K562 (cell line): Measurements from ENCODE around the gene WDR47. TPM values are rescaled to one million over a fixed set of nuclear protein-coding genes. Genes with fewer than 3 reads are reported as not detected.
A peak's percentile ranks its signal among the peaks of the same experiment; 100 is the strongest.

Source experiments
- ATAC-seq: fragments of 200-7000 bp; cut with Tn5 transposase; 3 replicates; pipeline ENCODE4 v1.9.1; 2020; ENCODE audit warnings: moderate library complexity
- BruUV-seq: library from RNA; stranded (reverse); fragments of 400-500 nt; replicated peaks from 2 replicates; lab custom pipeline; 2021; lab: Mats Ljungman, UMichigan
- CTCF ChIA-PET: fragments of 300-600 bp; formaldehyde crosslinking; extraction: SDS; loops from one replicate; lab custom pipeline; 2021; ENCODE audit warnings: low intra/inter-chr PET ratio; lab: Yijun Ruan, JAX
- POLR2A ChIA-PET: fragments of 300-600, 350-650 bp; sonication (Branson Sonifier 250); formaldehyde crosslinking; extraction: SDS; loops from one replicate; lab custom pipeline; 2021; ENCODE audit warnings: antibody characterized with exemption, inconsistent platforms; lab: Yijun Ruan, JAX
- DNase-seq, 4 experiments: peaks; one replicate each; pipeline versions ENCODE4 v3.0.0 to v3.0.0-alpha.2; 2011 to 2018; ENCODE audit warnings: low spot score in 3 of 4, mixed read lengths in 3 of 4; ENCODE audit errors: extremely low read depth in 1 of 4
- FAIRE-seq: peaks from 2 replicates; lab custom pipeline; 2011; peaks lifted over from hg19 to GRCh38; lab: Jason Lieb, UNC
- H2AFZ ChIP-seq: 2 replicates; pipeline ENCODE4 v1.6.0; 2011; ENCODE audit warnings: low read depth, low read length, control low read depth, inconsistent platforms
- H3K27ac ChIP-seq: fragments of 200-600 bp; 3 replicates; pipeline ENCODE4 v1.8.0; 2011; ENCODE audit warnings: low read depth, mild to moderate bottlenecking, control low read depth, inconsistent platforms, low read length, moderate library complexity, mixed read lengths; ENCODE audit errors: extremely low read depth
- H3K27me3 ChIP-seq, 2 experiments: fragments of 300-600 bp in 1 of 2; 2 replicates in 1 of 2; 3 replicates in 1 of 2; pipeline versions ENCODE4 v1.6.0 to v1.8.0; 2011; ENCODE audit warnings: inconsistent platforms in 2 of 2, low read length in 2 of 2, mild to moderate bottlenecking in 1 of 2, mixed read lengths in 1 of 2, moderate library complexity in 1 of 2; ENCODE audit not compliant: control insufficient read depth in 2 of 2, insufficient read depth in 2 of 2
- H3K36me3 ChIP-seq: fragments of 300-600 bp; 3 replicates; pipeline ENCODE4 v1.8.0; 2011; ENCODE audit warnings: mild to moderate bottlenecking, low read length, inconsistent platforms; ENCODE audit not compliant: control insufficient read depth, insufficient read depth
- H3K4me1 ChIP-seq, 2 experiments: fragments of 200-600 bp in 1 of 2; replicated peaks in 1 of 2; 2 replicates in 1 of 2; 3 replicates in 1 of 2; pipeline versions ENCODE4 v1.5.1 to v1.8.0; 2011; ENCODE audit warnings: inconsistent platforms in 2 of 2, low read length in 2 of 2, mild to moderate bottlenecking in 1 of 2, mixed read lengths in 1 of 2, moderate library complexity in 1 of 2; ENCODE audit not compliant: control insufficient read depth in 2 of 2, insufficient read depth in 2 of 2
- H3K4me2 ChIP-seq: 2 replicates; pipeline ENCODE4 v1.6.1; 2011; ENCODE audit warnings: low read length, control low read depth, inconsistent platforms, mixed read lengths; ENCODE audit not compliant: insufficient read depth
- H3K4me3 ChIP-seq: fragments of 200-600 bp; sonication (generic), shearing (Covaris generic); 2 replicates; pipeline ENCODE4 v1.5.1; 2016; ENCODE audit warnings: control low read depth, inconsistent platforms
- H3K79me2 ChIP-seq: fragments of 200-600 bp; 3 replicates; pipeline ENCODE4 v1.8.0; 2011; ENCODE audit warnings: low read length, inconsistent platforms; ENCODE audit not compliant: control insufficient read depth, insufficient read depth
- H3K9ac ChIP-seq, 2 experiments: 2 replicates each; pipeline versions ENCODE4 v1.6.0 to v1.6.1; 2011; ENCODE audit warnings: low read depth in 2 of 2, low read length in 2 of 2, control low read depth in 1 of 2, inconsistent platforms in 1 of 2, mild to moderate bottlenecking in 1 of 2, mixed read lengths in 1 of 2; ENCODE audit not compliant: insufficient read depth in 1 of 2
- H3K9me1 ChIP-seq: one replicate; pipeline ENCODE4 v1.6.0; 2011; ENCODE audit warnings: inconsistent platforms, mild to moderate bottlenecking, low read length, moderate library complexity; ENCODE audit not compliant: control insufficient read depth, insufficient read depth
- H3K9me3 ChIP-seq: replicated peaks from 2 replicates; pipeline ENCODE4 v1.5.1; 2011; ENCODE audit warnings: low read depth, low read length, inconsistent platforms; ENCODE audit not compliant: control insufficient read depth, insufficient read depth
- H4K20me1 ChIP-seq: replicated peaks from 2 replicates; pipeline ENCODE4 v1.6.1; 2011; ENCODE audit warnings: low read length, inconsistent platforms, mixed read lengths; ENCODE audit not compliant: control insufficient read depth, insufficient read depth
- BACH1 ChIP-seq: fragments of 200-800 bp; sonication (Bioruptor generic); IDR thresholded peaks from 2 replicates; pipeline ENCODE4 v1.6.1; 2016; ENCODE audit warnings: missing genetic modification characterization, missing compliant biosample characterization
- CEBPB ChIP-seq: fragments of 450-650 bp; IDR thresholded peaks from 2 replicates; pipeline ENCODE4 v1.6.1; 2016; ENCODE audit warnings: missing genetic modification characterization, missing compliant biosample characterization
- GABPA ChIP-seq: fragments of 200-800 bp; sonication (Bioruptor generic); conservative IDR thresholded peaks from 2 replicates; pipeline ENCODE4 v1.6.1; 2016; ENCODE audit warnings: low read depth, missing genetic modification characterization, missing compliant biosample characterization
- HDAC1 ChIP-seq, 2 experiments: fragments of 450-650 bp; IDR thresholded peaks; 2 replicates each; pipeline ENCODE4 v1.6.1; 2016 to 2017; ENCODE audit warnings: inconsistent platforms in 1 of 2, mild to moderate bottlenecking in 1 of 2, moderate library complexity in 1 of 2
- NCOA2 ChIP-seq, 2 experiments: fragments of 450-650 bp; IDR thresholded peaks; 2 replicates each; pipeline ENCODE4 v1.6.1; 2018; ENCODE audit warnings: mild to moderate bottlenecking in 2 of 2, moderate library complexity in 1 of 2; ENCODE audit not compliant: partially characterized antibody in 2 of 2
- RAD21 ChIP-seq, 2 experiments: fragments of 250-450 bp in 1 of 2; fragments of 450-650 bp in 1 of 2; sonication (Bioruptor Pico) in 1 of 2; formaldehyde crosslinking in 1 of 2; IDR thresholded peaks in 1 of 2; conservative IDR thresholded peaks in 1 of 2; 2 replicates each; pipeline versions ENCODE4 v1.4.0 to v1.8.0; 2020 to 2022; ENCODE audit warnings: mild to moderate bottlenecking in 2 of 2, moderate library complexity in 1 of 2
- SMARCA5 ChIP-seq: fragments of 450-650 bp; IDR thresholded peaks from 2 replicates; pipeline ENCODE4 v1.6.1; 2016
- SMARCE1 ChIP-seq: fragments of 450-650 bp; IDR thresholded peaks from 2 replicates; pipeline ENCODE4 v1.7.1; 2016; ENCODE audit warnings: mild to moderate bottlenecking
- SP1 ChIP-seq: sonication (generic); formaldehyde crosslinking; IDR thresholded peaks from 2 replicates; pipeline ENCODE4 v1.8.1; 2022; ENCODE audit warnings: mild to moderate bottlenecking, missing genetic modification reagents
- TAF1 ChIP-seq: IDR thresholded peaks from 2 replicates; pipeline ENCODE4 v1.6.1; 2011; ENCODE audit warnings: mild to moderate bottlenecking, low read length, moderate library complexity; ENCODE audit not compliant: insufficient read depth, control insufficient read depth, severe bottlenecking; ENCODE audit errors: extremely low read depth
- ZFX ChIP-seq: sonication (generic); formaldehyde crosslinking; IDR thresholded peaks from 2 replicates; pipeline ENCODE4 v1.8.0; 2022; ENCODE audit warnings: mild to moderate bottlenecking, missing genetic modification reagents, moderate library complexity
- ZNF175 ChIP-seq: fragments of 200-800 bp; sonication (Bioruptor generic); IDR thresholded peaks from 2 replicates; pipeline ENCODE4 v1.6.1; 2016; ENCODE audit warnings: low read depth, mild to moderate bottlenecking, missing genetic modification characterization, missing compliant biosample characterization
- ZNF316 ChIP-seq: fragments of 450-650 bp; IDR thresholded peaks from 2 replicates; pipeline ENCODE4 v1.6.1; 2016
- WGBS: fragments of 100-300 bp; shearing (Covaris generic); methylation state at CpG from one replicate; pipeline ENCODE4 v1.1.6; 2016; ENCODE audit warnings: low coverage, mixed read lengths; ENCODE audit not compliant: insufficient coverage; ENCODE audit errors: missing lambda C conversion rate; 5-methylcytosine and 5-hydroxymethylcytosine counted together
- in situ Hi-C: fragments of 300-500 bp; cut with MboI; formaldehyde crosslinking; loops from 4 replicates; pipeline ENCODE4 v1.15.0; 2018; ENCODE audit warnings: inconsistent platforms, mixed read lengths
- intact Hi-C: fragments of 100-400 bp; cut with micrococcal nuclease; formaldehyde crosslinking; loops from 2 replicates; pipeline ENCODE4 v1.14.2; 2022
- polyA plus RNA-seq, 8 experiments: library from polyadenylated mRNA; depleted of rRNA in 4 of 8; stranded (reverse) in 5 of 8; unstranded in 3 of 8; fragments of >200 nt; fragmentation: Nextera tagmentation in 2 of 8; fragmentation: Illumina TruSeq in 1 of 8; extraction: Ambion mirVana in 2 of 8; extraction: Trizol in 1 of 8; gene quantifications; 2 replicates each; pipeline versions ENCODE4 v1.2.1 to v1.2.3, GENCODE V29; 2011 to 2014; ENCODE audit warnings: inconsistent platforms in 1 of 8, missing spikeins in 1 of 8
- total RNA-seq, 7 experiments: library from RNA; depleted of rRNA in 6 of 7; stranded (reverse); fragments of >200 nt in 6 of 7; fragmentation: Illumina TruSeq in 2 of 7; extraction: Trizol in 2 of 7; gene quantifications; 2 replicates each; pipeline versions ENCODE4 v1.2.1 to v1.2.3, GENCODE V29; 2011 to 2021; ENCODE audit warnings: low replicate concordance in 1 of 7
- TF ChIP-seq, protein P1 (sequence below): sonication (generic); formaldehyde crosslinking; IDR thresholded peaks from 2 replicates; pipeline ENCODE4 v1.8.0; 2023; ENCODE audit warnings: mild to moderate bottlenecking, missing genetic modification reagents
- TF ChIP-seq, protein P2 (sequence below): IDR thresholded peaks from 2 replicates; pipeline ENCODE4 v1.6.1; 2012; ENCODE audit warnings: low read depth, low read length, improper control_type of control experiment, borderline replicate concordance

Gene WDR47
- total and polyA plus RNA-seq, 9 of the 15 experiments (the other 6 are each of a cell fraction or from before 2014, with no cell fraction given), result 1.3 to 10.1 (median 4.9) TPM

DNA sequence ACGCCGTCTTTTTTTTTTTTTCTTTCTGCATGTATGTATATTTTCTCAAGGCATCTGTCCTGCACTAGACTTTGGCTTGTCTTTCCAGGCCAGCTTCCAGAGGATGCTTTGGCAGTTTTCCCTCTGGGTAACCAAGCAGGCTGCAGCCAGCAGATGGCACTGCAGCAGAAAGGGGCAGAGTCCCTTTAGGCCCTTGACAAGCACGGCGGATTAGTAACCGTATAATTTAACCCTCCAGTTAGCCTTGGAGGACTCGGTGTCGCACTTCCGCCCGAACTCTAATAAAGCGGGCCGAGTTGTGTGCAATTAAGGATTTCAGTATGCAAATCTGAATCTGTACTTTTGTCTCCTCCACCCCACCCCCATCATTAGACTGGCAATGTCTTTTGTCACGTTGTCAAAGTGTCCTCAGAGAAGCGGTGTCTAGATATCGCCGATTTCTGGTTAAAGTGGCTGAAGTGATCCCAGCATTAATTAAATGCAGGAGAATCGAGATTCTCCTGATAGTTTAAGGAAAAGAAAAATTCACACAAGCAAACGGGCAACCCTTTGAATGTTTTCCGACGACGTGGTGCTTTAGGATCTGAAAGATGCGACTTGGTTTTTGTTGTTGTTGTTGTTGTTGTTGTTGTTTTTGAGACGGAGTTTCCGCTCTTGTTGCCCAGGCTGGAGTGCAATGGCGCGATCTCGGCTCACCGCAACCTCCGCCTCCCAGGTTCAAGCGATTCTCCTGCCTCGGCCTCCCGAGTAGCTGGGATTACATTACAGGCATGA lies 47.5 kb upstream of the WDR47 start (continued):
- peak; percentile 63 for TF ChIP-seq TAF1
- TF ChIP-seq, protein P1, sequence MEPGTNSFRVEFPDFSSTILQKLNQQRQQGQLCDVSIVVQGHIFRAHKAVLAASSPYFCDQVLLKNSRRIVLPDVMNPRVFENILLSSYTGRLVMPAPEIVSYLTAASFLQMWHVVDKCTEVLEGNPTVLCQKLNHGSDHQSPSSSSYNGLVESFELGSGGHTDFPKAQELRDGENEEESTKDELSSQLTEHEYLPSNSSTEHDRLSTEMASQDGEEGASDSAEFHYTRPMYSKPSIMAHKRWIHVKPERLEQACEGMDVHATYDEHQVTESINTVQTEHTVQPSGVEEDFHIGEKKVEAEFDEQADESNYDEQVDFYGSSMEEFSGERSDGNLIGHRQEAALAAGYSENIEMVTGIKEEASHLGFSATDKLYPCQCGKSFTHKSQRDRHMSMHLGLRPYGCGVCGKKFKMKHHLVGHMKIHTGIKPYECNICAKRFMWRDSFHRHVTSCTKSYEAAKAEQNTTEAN (CRISPR knock-in tag), result no peak

DNA sequence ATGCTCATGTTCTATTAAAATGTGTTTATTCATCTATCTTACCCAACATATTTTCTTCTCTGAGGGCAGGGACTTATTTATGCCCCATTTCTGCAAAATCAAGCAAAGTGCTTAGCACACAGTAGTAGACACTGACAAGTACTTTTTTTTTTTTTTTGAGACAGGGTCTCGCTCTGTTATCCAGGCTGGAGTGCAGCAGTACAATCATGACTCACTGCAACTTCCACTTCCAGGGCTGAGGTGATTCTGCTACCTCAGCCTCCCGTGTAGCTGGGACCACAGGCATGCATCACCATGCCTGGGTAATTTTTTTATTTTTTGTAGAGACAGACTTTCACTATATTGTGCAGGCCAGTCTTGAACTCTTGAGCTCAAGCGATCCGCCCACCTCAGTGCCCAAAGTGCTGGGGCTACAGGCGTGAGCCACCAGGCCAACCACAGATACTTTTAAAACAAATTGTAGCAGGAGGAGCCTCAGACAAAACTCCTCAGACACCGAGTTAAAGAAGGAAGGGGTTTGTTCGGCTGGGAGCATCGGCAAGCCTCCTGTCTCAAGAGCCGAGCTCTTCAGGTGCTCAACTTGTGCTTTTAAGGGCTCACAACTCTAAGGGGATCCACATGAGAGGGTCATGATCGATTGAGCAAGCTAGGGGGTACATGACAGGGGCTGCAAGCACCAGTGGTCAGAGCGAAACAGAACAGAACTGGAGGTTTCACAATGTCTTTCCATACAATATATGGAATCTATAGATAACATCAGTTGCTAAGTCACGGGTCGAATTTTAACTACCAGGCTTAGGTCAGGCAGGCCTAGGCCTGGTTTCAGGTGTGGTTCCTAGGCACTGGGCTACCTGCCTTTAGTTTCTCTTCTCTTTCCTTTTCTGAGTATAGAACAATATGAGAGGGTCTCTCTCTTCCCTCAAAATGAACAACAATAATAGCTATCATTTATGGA lies 42.9 kb upstream of the WDR47 start:
- in situ Hi-C loops, result no loop called here
- ATAC-seq (peak; percentile 53), DNase-seq (peak in 1 of 4 experiments; percentile 72), FAIRE-seq (peak; percentile 56)
- intact Hi-C loops, result no loop called here
- POLR2A ChIA-PET, result interaction anchor here (1.1 to 2.9 kb wide), 3 partner anchors 9 to 43 kb away, joined by 4 to 22 read pairs (median 5); partner anchors contain the start of genes TAF13 and WDR47
- CTCF ChIA-PET, result no interaction called here
- Histone ChIP-seq H3K27ac (peak overlapping the region; percentile 55), H3K4me1 (peaks cover 9 to 33% of the 10 kb centered on the region in 2 experiments), H3K4me2 (peak overlapping the region; percentile 47), H3K9me3 (no peaks in the 10 kb centered on the region), H3K79me2 (peaks cover 10% of the 10 kb centered on the region), H2AFZ (peak overlapping the region; percentile 93), H3K27me3 (no peaks in the 10 kb centered on the region), H3K9ac (peak overlapping the region; percentile 27 to 28; a peak in 3 of 4 replicates), H3K9me1 (no peaks in the 10 kb centered on the region), H3K36me3 (no peaks in the 10 kb centered on the region), H3K4me3 (no peak overlapping the region), H4K20me1 (no peaks in the 10 kb centered on the region)
- BruUV-seq, result no TSS peak
- WGBS, result 43% methylated on average over 13 of the region's 13 CpGs
- peak; percentile 74 for TF ChIP-seq ZFX (CRISPR knock-in tag)
- no peak for TF ChIP-seq NCOA2 (IDR thresholded peaks at IDR 0.05; ENCODE audit: partially characterized antibody in 2 of 2)
- TF ChIP-seq CEBPB, result peak; percentile 89
- TF ChIP-seq RAD21 (CRISPR knock-in tag; conservative IDR thresholded peaks at IDR 0.05 in 1 of 2, IDR thresholded peaks at IDR 0.05 in 1 of 2), result no peak
- TF ChIP-seq ZNF175 (CRISPR knock-in tag), result no peak
- peak; percentile 7 for TF ChIP-seq SMARCE1
- 0 out of 2 replicates have a peak, but pooled peaks have one; percentile 15 for TF ChIP-seq BACH1
- TF ChIP-seq GABPA (tag), result peak; percentile 30; the same call in 1 of the 2 replicates
- TF ChIP-seq, protein P2, sequence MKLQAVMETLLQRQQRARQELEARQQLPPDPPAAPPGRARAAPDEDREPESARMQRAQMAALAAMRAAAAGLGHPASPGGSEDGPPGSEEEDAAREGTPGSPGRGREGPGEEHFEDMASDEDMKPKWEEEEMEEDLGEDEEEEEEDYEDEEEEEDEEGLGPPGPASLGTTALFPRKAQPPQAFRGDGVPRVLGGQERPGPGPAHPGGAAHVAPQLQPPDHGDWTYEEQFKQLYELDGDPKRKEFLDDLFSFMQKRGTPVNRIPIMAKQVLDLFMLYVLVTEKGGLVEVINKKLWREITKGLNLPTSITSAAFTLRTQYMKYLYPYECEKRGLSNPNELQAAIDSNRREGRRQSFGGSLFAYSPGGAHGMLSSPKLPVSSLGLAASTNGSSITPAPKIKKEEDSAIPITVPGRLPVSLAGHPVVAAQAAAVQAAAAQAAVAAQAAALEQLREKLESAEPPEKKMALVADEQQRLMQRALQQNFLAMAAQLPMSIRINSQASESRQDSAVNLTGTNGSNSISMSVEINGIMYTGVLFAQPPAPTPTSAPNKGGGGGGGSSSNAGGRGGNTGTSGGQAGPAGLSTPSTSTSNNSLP, result no peak
- TF ChIP-seq SP1 (CRISPR knock-in tag), result 0 out of 2 replicates have a peak, but pooled peaks have one; percentile 21
- peak; percentile 37; the same call in 1 of the 2 replicates for TF ChIP-seq ZNF316
- peak in 1 of 2 experiments; percentile 16; a peak in 1 of 4 replicates for TF ChIP-seq HDAC1 (IDR thresholded peaks at IDR 0.05)
- peak; percentile 52; the same call in 1 of the 2 replicates for TF ChIP-seq SMARCA5
